PFSK-1 (cell line): ENCODE results near the gene POC1A.

ENCODE experiments used
- FOXP2 ChIP-seq: optimal IDR thresholded peaks from 2 replicates; pipeline ENCODE3; 2011; ENCODE audit warnings: borderline replicate concordance, control low read depth, inconsistent platforms; ENCODE audit not compliant: insufficient read depth; ENCODE audit errors: extremely low read length, extremely low read depth
- POLR2AphosphoS5 ChIP-seq: IDR thresholded peaks from 2 replicates; pipeline ENCODE4 v1.6.1; 2012; ENCODE audit warnings: low read depth, mild to moderate bottlenecking, control low read depth, low read length, moderate library complexity
- REST ChIP-seq, 2 experiments: IDR thresholded peaks; 2 replicates each; pipeline versions ENCODE4 v1.6.1 to v1.8.0; 2011 to 2012; ENCODE audit warnings: low read depth in 2 of 2, low read length in 2 of 2, control low read depth in 1 of 2, inconsistent platforms in 1 of 2, mild to moderate bottlenecking in 1 of 2, moderate library complexity in 1 of 2; ENCODE audit not compliant: insufficient read depth in 1 of 2
- SIN3A ChIP-seq: IDR thresholded peaks from 2 replicates; pipeline ENCODE4 v1.6.1; 2012; ENCODE audit warnings: mild to moderate bottlenecking, low read length, moderate library complexity, borderline replicate concordance; ENCODE audit not compliant: insufficient read depth
- TAF1 ChIP-seq: IDR thresholded peaks from 2 replicates; pipeline ENCODE4 v1.6.1; 2012; ENCODE audit warnings: low read length, control low read depth, borderline replicate concordance; ENCODE audit not compliant: insufficient read depth

The POC1A gene

GRCh38 chr3:52084216-52084945, 69.8 kb downstream of the POC1A start:
- TF ChIP-seq SIN3A, result no peak
- no peak for TF ChIP-seq TAF1
- no peak for TF ChIP-seq FOXP2
- TF ChIP-seq REST (IDR thresholded peaks at IDR 0.05; ENCODE audit: insufficient read depth in 1 of 2, low read depth in 2 of 2, low read length in 2 of 2), result no peak
- no peak for TF ChIP-seq POLR2AphosphoS5

- TF ChIP-seq TAF1, result no peak
- TF ChIP-seq REST (IDR thresholded peaks at IDR 0.05; ENCODE audit: insufficient read depth in 1 of 2, low read depth in 2 of 2, low read length in 2 of 2), result no peak
- no peak for TF ChIP-seq POLR2AphosphoS5
Measured at GRCh38 chr3:52083556-52084087, 70.6 kb downstream of the POC1A start.

DNA sequence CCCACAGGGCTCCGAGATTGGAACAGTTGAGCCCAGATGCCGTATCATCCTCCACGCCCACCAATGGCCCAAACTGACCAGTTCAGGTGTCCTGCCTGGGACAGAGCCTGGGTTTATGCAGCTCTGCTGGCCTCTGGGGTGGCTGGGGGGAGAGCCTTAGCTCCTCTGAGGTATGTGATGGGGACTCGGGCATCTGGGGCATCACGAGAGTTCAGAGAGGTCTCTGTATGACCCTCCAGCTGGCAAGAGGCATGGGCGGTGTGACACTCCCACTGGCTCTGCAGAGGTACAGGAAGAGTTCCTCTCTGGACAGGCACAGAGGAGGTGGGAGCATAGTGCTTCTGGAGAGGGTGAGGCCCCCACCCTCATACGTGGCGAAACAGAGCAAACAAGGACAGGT, 71.3 kb downstream of the POC1A start:
- no peak for TF ChIP-seq POLR2AphosphoS5
- TF ChIP-seq SIN3A, result no peak
- TF ChIP-seq TAF1, result no peak
- no peak for TF ChIP-seq FOXP2
- TF ChIP-seq REST (IDR thresholded peaks at IDR 0.05; ENCODE audit: insufficient read depth in 1 of 2, low read depth in 2 of 2, low read length in 2 of 2), result no peak

DNA sequence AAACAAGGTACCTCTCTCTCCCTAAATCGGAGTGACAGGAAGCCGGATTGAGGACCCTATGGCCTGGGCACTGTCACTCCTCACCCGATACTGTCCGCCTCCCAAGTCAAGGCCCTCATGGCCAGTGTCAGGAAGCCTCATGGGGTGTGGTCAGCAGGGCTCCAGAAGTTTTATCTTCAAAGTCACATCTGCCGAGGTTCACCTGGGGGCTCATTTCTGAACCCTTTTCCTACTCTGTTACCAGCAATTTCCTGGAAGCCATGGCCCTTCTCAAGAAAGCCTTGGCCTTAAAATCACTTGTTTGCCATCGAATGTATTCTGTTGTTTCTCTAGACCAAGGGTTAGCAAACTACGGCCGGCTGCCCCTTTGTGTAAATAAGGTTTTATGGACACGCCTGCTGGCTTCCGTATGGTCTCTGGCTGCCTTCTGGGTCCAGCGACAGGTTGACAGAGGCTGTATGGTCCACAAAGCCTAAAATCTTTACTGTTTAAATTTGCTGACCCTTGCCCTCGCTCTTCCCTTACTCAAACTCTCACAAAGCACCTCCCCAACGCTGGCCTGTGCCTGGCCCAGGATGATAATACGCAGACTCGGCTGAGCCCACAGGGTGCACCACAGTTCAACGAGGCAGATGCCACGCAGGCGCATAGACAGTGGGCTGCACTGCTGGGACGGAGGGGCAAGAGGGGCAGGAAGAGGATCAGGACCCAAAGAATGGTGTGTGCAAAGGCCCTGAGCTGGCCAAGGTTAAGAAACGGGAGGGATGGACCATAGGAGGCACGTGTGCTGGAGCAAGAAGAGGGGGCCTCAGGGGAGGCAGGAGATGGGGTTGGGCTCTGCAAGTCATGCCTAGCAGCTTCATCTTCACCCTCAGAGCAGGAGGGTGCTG, 73.1 kb downstream of the POC1A start:
- no peak for TF ChIP-seq TAF1
- no peak for TF ChIP-seq SIN3A
- TF ChIP-seq REST (IDR thresholded peaks at IDR 0.05; ENCODE audit: insufficient read depth in 1 of 2, low read depth in 2 of 2, low read length in 2 of 2), result no peak
- no peak for TF ChIP-seq POLR2AphosphoS5
- no peak for TF ChIP-seq FOXP2
